ENCODE measurements around the gene ABCA13.

DNA sequence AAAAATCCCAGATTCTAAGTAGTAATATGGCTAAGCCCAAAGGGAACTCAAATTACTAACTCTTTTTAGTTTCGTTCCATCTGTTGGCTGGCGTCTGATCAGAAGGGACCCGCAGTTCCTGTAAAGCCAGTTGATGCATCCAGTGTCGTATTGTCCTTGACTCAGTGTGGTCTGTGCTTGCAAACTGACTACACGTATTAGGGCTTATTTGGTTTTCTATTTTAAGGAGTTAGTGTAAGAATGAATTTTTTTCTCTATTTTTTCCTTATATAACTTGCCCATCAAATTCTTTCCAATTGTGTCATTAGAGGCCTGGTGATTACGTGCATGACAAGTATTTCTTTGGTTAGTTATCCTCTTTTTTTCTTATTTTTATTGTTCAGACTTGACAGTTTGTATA lies 9.7 kb downstream of the ABCA13 start:
- TF ChIP-seq POLR2AphosphoS5 (IDR thresholded peaks at IDR 0.05) (no peak), POLR2A (IDR thresholded peaks at IDR 0.05) (no peak)
- TF ChIP-seq, protein P1, sequence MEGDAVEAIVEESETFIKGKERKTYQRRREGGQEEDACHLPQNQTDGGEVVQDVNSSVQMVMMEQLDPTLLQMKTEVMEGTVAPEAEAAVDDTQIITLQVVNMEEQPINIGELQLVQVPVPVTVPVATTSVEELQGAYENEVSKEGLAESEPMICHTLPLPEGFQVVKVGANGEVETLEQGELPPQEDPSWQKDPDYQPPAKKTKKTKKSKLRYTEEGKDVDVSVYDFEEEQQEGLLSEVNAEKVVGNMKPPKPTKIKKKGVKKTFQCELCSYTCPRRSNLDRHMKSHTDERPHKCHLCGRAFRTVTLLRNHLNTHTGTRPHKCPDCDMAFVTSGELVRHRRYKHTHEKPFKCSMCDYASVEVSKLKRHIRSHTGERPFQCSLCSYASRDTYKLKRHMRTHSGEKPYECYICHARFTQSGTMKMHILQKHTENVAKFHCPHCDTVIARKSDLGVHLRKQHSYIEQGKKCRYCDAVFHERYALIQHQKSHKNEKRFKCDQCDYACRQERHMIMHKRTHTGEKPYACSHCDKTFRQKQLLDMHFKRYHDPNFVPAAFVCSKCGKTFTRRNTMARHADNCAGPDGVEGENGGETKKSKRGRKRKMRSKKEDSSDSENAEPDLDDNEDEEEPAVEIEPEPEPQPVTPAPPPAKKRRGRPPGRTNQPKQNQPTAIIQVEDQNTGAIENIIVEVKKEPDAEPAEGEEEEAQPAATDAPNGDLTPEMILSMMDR (IDR thresholded peaks at IDR 0.05), result no peak

Measured in gastroesophageal sphincter (tissue), 3 donors.